GM23338 (cell line): Measurements from ENCODE around the gene ATXN1L.

Experiments used
- EZH2 ChIP-seq: fragments of 200-600 bp; sonication (generic); IDR thresholded peaks from one replicate; pipeline ENCODE4 v1.8.0; 2017; ENCODE audit warnings: antibody characterized with exemption, mild to moderate bottlenecking, low read depth; ENCODE audit not compliant: unreplicated experiment
- TF ChIP-seq, protein P1 (sequence below), 2 experiments: fragments of 200-600 bp in 1 of 2; sonication (generic) in 1 of 2; conservative IDR thresholded peaks; 2 replicates each; pipeline versions ENCODE4 v1.5.1 to v1.6.1; 2016 to 2017; ENCODE audit warnings: antibody characterized with exemption in 2 of 2, low read depth in 2 of 2, mild to moderate bottlenecking in 2 of 2, moderate library complexity in 1 of 2
- TF ChIP-seq, protein P2 (sequence below): IDR thresholded peaks from one replicate; pipeline ENCODE4 v1.6.1; 2018; ENCODE audit warnings: antibody characterized with exemption; ENCODE audit not compliant: unreplicated experiment

- TF ChIP-seq EZH2: no peak
- TF ChIP-seq, protein P1, sequence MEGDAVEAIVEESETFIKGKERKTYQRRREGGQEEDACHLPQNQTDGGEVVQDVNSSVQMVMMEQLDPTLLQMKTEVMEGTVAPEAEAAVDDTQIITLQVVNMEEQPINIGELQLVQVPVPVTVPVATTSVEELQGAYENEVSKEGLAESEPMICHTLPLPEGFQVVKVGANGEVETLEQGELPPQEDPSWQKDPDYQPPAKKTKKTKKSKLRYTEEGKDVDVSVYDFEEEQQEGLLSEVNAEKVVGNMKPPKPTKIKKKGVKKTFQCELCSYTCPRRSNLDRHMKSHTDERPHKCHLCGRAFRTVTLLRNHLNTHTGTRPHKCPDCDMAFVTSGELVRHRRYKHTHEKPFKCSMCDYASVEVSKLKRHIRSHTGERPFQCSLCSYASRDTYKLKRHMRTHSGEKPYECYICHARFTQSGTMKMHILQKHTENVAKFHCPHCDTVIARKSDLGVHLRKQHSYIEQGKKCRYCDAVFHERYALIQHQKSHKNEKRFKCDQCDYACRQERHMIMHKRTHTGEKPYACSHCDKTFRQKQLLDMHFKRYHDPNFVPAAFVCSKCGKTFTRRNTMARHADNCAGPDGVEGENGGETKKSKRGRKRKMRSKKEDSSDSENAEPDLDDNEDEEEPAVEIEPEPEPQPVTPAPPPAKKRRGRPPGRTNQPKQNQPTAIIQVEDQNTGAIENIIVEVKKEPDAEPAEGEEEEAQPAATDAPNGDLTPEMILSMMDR (conservative IDR thresholded peaks at IDR 0.05; ENCODE audit: low read depth in 2 of 2): no peak
- TF ChIP-seq, protein P2, sequence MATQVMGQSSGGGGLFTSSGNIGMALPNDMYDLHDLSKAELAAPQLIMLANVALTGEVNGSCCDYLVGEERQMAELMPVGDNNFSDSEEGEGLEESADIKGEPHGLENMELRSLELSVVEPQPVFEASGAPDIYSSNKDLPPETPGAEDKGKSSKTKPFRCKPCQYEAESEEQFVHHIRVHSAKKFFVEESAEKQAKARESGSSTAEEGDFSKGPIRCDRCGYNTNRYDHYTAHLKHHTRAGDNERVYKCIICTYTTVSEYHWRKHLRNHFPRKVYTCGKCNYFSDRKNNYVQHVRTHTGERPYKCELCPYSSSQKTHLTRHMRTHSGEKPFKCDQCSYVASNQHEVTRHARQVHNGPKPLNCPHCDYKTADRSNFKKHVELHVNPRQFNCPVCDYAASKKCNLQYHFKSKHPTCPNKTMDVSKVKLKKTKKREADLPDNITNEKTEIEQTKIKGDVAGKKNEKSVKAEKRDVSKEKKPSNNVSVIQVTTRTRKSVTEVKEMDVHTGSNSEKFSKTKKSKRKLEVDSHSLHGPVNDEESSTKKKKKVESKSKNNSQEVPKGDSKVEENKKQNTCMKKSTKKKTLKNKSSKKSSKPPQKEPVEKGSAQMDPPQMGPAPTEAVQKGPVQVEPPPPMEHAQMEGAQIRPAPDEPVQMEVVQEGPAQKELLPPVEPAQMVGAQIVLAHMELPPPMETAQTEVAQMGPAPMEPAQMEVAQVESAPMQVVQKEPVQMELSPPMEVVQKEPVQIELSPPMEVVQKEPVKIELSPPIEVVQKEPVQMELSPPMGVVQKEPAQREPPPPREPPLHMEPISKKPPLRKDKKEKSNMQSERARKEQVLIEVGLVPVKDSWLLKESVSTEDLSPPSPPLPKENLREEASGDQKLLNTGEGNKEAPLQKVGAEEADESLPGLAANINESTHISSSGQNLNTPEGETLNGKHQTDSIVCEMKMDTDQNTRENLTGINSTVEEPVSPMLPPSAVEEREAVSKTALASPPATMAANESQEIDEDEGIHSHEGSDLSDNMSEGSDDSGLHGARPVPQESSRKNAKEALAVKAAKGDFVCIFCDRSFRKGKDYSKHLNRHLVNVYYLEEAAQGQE: no peak
Observed at GRCh38 chr16:71811261-71811803, 34.4 kb upstream of the ATXN1L start.
